MV-4-11 (cell line): ENCODE data around the gene EDN1.
A peak's percentile ranks its signal among the peaks of the same experiment; 100 is the strongest.

Source experiments
- DNase-seq: peaks from one replicate; lab custom pipeline; 2025; lab: John Stamatoyannopoulos, UW

Gene EDN1

GRCh38 chr6:12270551-12271230 lies 19.5 kb upstream of the EDN1 start:
- DNase-seq, result no peak

- DNase-seq, result no peak
Observed at GRCh38 chr6:12271594-12271993, 18.6 kb upstream of the EDN1 start.

GRCh38 chr6:12271997-12272396 lies 18.2 kb upstream of the EDN1 start:
- DNase-seq, result no peak

- DNase-seq, result peak; percentile 67
Observed at GRCh38 chr6:12275107-12275506, 15.1 kb upstream of the EDN1 start.

- no peak for DNase-seq
Observed at GRCh38 chr6:12276930-12277315, 13.2 kb upstream of the EDN1 start.

GRCh38 chr6:12277386-12277785 lies 12.8 kb upstream of the EDN1 start:
- DNase-seq, result peak; percentile 32

- no peak for DNase-seq
Observed at GRCh38 chr6:12278915-12279314, 11.2 kb upstream of the EDN1 start.

- no peak for DNase-seq
Observed at GRCh38 chr6:12279322-12280091, 10.7 kb upstream of the EDN1 start.

GRCh38 chr6:12280458-12280857 lies 9.7 kb upstream of the EDN1 start:
- no peak for DNase-seq

GRCh38 chr6:12280902-12281301 lies 9.3 kb upstream of the EDN1 start:
- DNase-seq, result no peak

GRCh38 chr6:12283904-12284303 lies 6.3 kb upstream of the EDN1 start:
- no peak for DNase-seq

- DNase-seq, result peak; percentile 85
Observed at GRCh38 chr6:12286373-12287110, 3.6 kb upstream of the EDN1 start.

- DNase-seq, result no peak
Observed at GRCh38 chr6:12288211-12288618, 1.9 kb upstream of the EDN1 start.

GRCh38 chr6:12288914-12289313 lies 1.2 kb upstream of the EDN1 start:
- no peak for DNase-seq

- peak; percentile 42 for DNase-seq
Observed at GRCh38 chr6:12289365-12289919, 719 bp upstream of the EDN1 start.

GRCh38 chr6:12291071-12291838 lies 1.1 kb downstream of the EDN1 start:
- DNase-seq, result no peak

- DNase-seq, result no peak
Observed at GRCh38 chr6:12291839-12292604, 1.9 kb downstream of the EDN1 start.

GRCh38 chr6:12293235-12293930 lies 3.2 kb downstream of the EDN1 start:
- DNase-seq, result no peak

- no peak for DNase-seq
Observed at GRCh38 chr6:12293931-12294807, 4.0 kb downstream of the EDN1 start.
